K562 (cell line): ENCODE data around the gene HSPA13. TPM values are rescaled to one million over a fixed set of nuclear protein-coding genes. Genes with fewer than 3 reads are reported as not detected.

Experiments
- ARID1B ChIP-seq: fragments of 450-650 bp; IDR thresholded peaks from 2 replicates; pipeline ENCODE4 v1.6.1; 2016; ENCODE audit warnings: antibody characterized with exemption, mild to moderate bottlenecking, inconsistent platforms
- ATF1 ChIP-seq, 2 experiments: fragments of 450-650 bp in 1 of 2; IDR thresholded peaks; 2 replicates each; pipeline ENCODE4 v1.6.1; 2016; ENCODE audit warnings: missing compliant biosample characterization in 1 of 2, missing genetic modification characterization in 1 of 2
- MYC ChIP-seq, 2 experiments: fragments of 250-450 bp in 1 of 2; sonication (Bioruptor Pico) in 1 of 2; IDR thresholded peaks; 2 replicates each; pipeline versions ENCODE4 v1.5.1 to v1.6.1; 2012 to 2021; ENCODE audit warnings: low read depth in 2 of 2, borderline replicate concordance in 1 of 2, improper control_type of control experiment in 1 of 2, low read length in 1 of 2, mild to moderate bottlenecking in 1 of 2, moderate library complexity in 1 of 2
- POLR2G ChIP-seq: fragments of 200-400 bp; formaldehyde crosslinking; IDR thresholded peaks from 2 replicates; pipeline ENCODE4 v1.6.1; 2017; ENCODE audit warnings: low read depth, mild to moderate bottlenecking, antibody characterized with exemption, low read length, moderate library complexity
- RAD21 ChIP-seq, 2 experiments: fragments of 250-450 bp in 1 of 2; fragments of 450-650 bp in 1 of 2; sonication (Bioruptor Pico) in 1 of 2; formaldehyde crosslinking in 1 of 2; IDR thresholded peaks in 1 of 2; conservative IDR thresholded peaks in 1 of 2; 2 replicates each; pipeline versions ENCODE4 v1.4.0 to v1.8.0; 2020 to 2022; ENCODE audit warnings: mild to moderate bottlenecking in 2 of 2, moderate library complexity in 1 of 2
- TAF1 ChIP-seq: IDR thresholded peaks from 2 replicates; pipeline ENCODE4 v1.6.1; 2011; ENCODE audit warnings: mild to moderate bottlenecking, low read length, moderate library complexity; ENCODE audit not compliant: insufficient read depth, control insufficient read depth, severe bottlenecking; ENCODE audit errors: extremely low read depth
- XRCC5 ChIP-seq: fragments of 200-400 bp; formaldehyde crosslinking; IDR thresholded peaks from 2 replicates; pipeline ENCODE4 v1.6.1; 2017; ENCODE audit warnings: low read depth, mild to moderate bottlenecking, low read length
- ZNF589 ChIP-seq: fragments of 200-800 bp; sonication (Bioruptor generic); IDR thresholded peaks from 2 replicates; pipeline ENCODE4 v1.6.1; 2016; ENCODE audit warnings: low read depth, missing genetic modification characterization, missing compliant biosample characterization
- ZNF766 ChIP-seq: fragments of 200-800 bp; sonication (Bioruptor generic); conservative IDR thresholded peaks from 2 replicates; pipeline ENCODE4 v1.6.1; 2016; ENCODE audit warnings: missing genetic modification characterization, missing compliant biosample characterization
- ZNF79 ChIP-seq: fragments of 250-450 bp; sonication (Bioruptor Pico); IDR thresholded peaks from 2 replicates; pipeline ENCODE4 v1.4.0; 2020; ENCODE audit warnings: low read depth, mild to moderate bottlenecking, moderate library complexity
- polyA plus RNA-seq, 8 experiments: library from polyadenylated mRNA; depleted of rRNA in 4 of 8; stranded (reverse) in 5 of 8; unstranded in 3 of 8; fragments of >200 nt; fragmentation: Nextera tagmentation in 2 of 8; fragmentation: Illumina TruSeq in 1 of 8; extraction: Ambion mirVana in 2 of 8; extraction: Trizol in 1 of 8; gene quantifications; 2 replicates each; pipeline versions ENCODE4 v1.2.1 to v1.2.3, GENCODE V29; 2011 to 2014; ENCODE audit warnings: inconsistent platforms in 1 of 8, missing spikeins in 1 of 8
- total RNA-seq, 7 experiments: library from RNA; depleted of rRNA in 6 of 7; stranded (reverse); fragments of >200 nt in 6 of 7; fragmentation: Illumina TruSeq in 2 of 7; extraction: Trizol in 2 of 7; gene quantifications; 2 replicates each; pipeline versions ENCODE4 v1.2.1 to v1.2.3, GENCODE V29; 2011 to 2021; ENCODE audit warnings: low replicate concordance in 1 of 7
- TF ChIP-seq, protein P1 (sequence below): fragments of 450-650 bp; formaldehyde crosslinking; IDR thresholded peaks from 2 replicates; pipeline ENCODE4 v1.4.0; 2020; ENCODE audit warnings: mild to moderate bottlenecking, moderate library complexity
- TF ChIP-seq, protein P2 (sequence below): fragments of 450-650 bp; formaldehyde crosslinking; IDR thresholded peaks from 2 replicates; pipeline ENCODE4 v1.4.0; 2022; ENCODE audit warnings: missing genetic modification characterization

Gene HSPA13
- total and polyA plus RNA-seq, 9 of the 15 experiments (the other 6 are each of a cell fraction or from before 2014, with no cell fraction given): 12.5 to 28.8 (median 23.9) TPM

DNA sequence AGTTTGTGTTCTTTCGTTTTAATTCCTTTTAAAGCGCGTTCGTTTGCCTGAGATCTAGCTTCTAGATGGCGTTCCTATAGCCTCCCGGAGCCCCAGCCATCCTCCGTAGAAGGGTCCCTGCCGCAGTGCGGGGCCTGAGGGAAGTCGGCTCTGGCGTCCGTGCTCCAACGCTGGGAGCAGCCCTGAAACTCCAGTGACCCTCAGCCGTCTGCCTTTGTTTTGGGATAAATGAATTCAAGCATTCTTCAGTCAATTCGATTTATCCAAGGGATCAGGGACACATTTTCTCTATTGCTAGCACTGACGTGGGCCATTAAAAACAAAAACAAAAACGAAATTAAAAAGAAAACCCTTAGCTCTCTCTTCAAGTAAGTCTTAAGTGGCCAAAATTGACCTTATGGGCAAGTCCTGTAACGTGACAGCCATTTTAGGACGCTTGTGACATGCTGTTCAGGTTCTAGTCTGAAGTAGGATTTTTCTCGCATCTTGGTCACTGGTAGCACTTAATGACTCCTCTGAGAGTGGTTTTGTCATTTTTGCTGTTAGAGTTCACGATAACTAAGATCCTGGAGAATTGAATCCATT is 742 bp upstream of the HSPA13 start (continued):
- TF ChIP-seq, protein P1, sequence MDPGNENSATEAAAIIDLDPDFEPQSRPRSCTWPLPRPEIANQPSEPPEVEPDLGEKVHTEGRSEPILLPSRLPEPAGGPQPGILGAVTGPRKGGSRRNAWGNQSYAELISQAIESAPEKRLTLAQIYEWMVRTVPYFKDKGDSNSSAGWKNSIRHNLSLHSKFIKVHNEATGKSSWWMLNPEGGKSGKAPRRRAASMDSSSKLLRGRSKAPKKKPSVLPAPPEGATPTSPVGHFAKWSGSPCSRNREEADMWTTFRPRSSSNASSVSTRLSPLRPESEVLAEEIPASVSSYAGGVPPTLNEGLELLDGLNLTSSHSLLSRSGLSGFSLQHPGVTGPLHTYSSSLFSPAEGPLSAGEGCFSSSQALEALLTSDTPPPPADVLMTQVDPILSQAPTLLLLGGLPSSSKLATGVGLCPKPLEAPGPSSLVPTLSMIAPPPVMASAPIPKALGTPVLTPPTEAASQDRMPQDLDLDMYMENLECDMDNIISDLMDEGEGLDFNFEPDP (CRISPR knock-in tag): 0 out of 2 replicates have a peak, but pooled peaks have one; percentile 52
- TF ChIP-seq POLR2G (peak; percentile 49), MYC (IDR thresholded peaks at IDR 0.05; ENCODE audit: low read depth, low read length) (peak; percentile 53; the same call in 1 of the 2 replicates), MYC (CRISPR knock-in tag; IDR thresholded peaks at IDR 0.05; ENCODE audit: borderline replicate concordance, low read depth) (no peak), XRCC5 (no peak), ARID1B (peak; percentile 13; the same call in 1 of the 2 replicates), ZNF589 (CRISPR knock-in tag) (peak; percentile 48; the same call in 1 of the 2 replicates), RAD21 (CRISPR knock-in tag; conservative IDR thresholded peaks at IDR 0.05 in 1 of 2, IDR thresholded peaks at IDR 0.05 in 1 of 2) (peak in 1 of 2 experiments; percentile 22; a peak in 2 of 4 replicates), ZNF79 (CRISPR knock-in tag) (peak; percentile 96; the same call in 1 of the 2 replicates), ZNF766 (peak; percentile 64; the same call in 1 of the 2 replicates), ATF1 (CRISPR knock-in tag; IDR thresholded peaks at IDR 0.05) (no peak), ATF1 (tag; IDR thresholded peaks at IDR 0.05) (no peak), TAF1 (peak; percentile 13)
- TF ChIP-seq, protein P2, sequence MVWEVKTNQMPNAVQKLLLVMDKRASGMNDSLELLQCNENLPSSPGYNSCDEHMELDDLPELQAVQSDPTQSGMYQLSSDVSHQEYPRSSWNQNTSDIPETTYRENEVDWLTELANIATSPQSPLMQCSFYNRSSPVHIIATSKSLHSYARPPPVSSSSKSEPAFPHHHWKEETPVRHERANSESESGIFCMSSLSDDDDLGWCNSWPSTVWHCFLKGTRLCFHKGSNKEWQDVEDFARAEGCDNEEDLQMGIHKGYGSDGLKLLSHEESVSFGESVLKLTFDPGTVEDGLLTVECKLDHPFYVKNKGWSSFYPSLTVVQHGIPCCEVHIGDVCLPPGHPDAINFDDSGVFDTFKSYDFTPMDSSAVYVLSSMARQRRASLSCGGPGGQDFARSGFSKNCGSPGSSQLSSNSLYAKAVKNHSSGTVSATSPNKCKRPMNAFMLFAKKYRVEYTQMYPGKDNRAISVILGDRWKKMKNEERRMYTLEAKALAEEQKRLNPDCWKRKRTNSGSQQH (CRISPR knock-in tag): no peak
